ENCODE measurements around the gene SERINC5.

The SERINC5 gene

DNA sequence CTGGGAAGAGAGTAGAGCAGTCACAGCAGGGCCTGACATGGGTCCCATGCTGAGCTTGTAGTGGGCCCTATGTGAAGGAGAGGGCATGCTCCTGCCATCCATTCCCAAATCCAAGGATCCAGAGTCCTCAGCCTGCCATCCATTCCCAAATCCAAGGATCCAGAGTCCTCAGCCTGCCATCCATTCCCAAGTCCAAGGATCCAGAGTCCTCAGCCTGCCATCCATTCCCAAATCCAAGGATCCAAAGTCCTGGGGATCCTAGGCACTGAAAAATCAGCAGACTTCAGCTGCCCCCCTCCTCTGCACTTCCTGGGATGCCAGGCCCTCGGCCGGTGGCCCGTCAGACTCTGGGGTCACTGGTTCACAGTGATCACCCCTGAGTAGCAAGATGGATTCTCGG, 187.1 kb downstream of the SERINC5 start:
- Histone ChIP-seq H3K27ac (replicated peaks) (no peak overlapping the region), H3K27me3 (ENCODE audit: insufficient read depth, poor library complexity, severe bottlenecking) (no peaks in the 10 kb centered on the region), H3K4me3 (replicated peaks; ENCODE audit: insufficient read depth, low read length) (no peak overlapping the region)
- no peak for DNase-seq (ENCODE audit: low read depth in 1 of 2, low spot score in 1 of 2)
- no peak for TF ChIP-seq GABPA (IDR thresholded peaks at IDR 0.05; ENCODE audit: low read depth)
- TF ChIP-seq, protein P1, sequence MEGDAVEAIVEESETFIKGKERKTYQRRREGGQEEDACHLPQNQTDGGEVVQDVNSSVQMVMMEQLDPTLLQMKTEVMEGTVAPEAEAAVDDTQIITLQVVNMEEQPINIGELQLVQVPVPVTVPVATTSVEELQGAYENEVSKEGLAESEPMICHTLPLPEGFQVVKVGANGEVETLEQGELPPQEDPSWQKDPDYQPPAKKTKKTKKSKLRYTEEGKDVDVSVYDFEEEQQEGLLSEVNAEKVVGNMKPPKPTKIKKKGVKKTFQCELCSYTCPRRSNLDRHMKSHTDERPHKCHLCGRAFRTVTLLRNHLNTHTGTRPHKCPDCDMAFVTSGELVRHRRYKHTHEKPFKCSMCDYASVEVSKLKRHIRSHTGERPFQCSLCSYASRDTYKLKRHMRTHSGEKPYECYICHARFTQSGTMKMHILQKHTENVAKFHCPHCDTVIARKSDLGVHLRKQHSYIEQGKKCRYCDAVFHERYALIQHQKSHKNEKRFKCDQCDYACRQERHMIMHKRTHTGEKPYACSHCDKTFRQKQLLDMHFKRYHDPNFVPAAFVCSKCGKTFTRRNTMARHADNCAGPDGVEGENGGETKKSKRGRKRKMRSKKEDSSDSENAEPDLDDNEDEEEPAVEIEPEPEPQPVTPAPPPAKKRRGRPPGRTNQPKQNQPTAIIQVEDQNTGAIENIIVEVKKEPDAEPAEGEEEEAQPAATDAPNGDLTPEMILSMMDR (IDR thresholded peaks at IDR 0.05; ENCODE audit: insufficient read depth, low read length) = no peak
- TF ChIP-seq, protein P2, sequence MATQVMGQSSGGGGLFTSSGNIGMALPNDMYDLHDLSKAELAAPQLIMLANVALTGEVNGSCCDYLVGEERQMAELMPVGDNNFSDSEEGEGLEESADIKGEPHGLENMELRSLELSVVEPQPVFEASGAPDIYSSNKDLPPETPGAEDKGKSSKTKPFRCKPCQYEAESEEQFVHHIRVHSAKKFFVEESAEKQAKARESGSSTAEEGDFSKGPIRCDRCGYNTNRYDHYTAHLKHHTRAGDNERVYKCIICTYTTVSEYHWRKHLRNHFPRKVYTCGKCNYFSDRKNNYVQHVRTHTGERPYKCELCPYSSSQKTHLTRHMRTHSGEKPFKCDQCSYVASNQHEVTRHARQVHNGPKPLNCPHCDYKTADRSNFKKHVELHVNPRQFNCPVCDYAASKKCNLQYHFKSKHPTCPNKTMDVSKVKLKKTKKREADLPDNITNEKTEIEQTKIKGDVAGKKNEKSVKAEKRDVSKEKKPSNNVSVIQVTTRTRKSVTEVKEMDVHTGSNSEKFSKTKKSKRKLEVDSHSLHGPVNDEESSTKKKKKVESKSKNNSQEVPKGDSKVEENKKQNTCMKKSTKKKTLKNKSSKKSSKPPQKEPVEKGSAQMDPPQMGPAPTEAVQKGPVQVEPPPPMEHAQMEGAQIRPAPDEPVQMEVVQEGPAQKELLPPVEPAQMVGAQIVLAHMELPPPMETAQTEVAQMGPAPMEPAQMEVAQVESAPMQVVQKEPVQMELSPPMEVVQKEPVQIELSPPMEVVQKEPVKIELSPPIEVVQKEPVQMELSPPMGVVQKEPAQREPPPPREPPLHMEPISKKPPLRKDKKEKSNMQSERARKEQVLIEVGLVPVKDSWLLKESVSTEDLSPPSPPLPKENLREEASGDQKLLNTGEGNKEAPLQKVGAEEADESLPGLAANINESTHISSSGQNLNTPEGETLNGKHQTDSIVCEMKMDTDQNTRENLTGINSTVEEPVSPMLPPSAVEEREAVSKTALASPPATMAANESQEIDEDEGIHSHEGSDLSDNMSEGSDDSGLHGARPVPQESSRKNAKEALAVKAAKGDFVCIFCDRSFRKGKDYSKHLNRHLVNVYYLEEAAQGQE (IDR thresholded peaks at IDR 0.05; ENCODE audit: insufficient replicate concordance, low read depth) = no peak

DNA sequence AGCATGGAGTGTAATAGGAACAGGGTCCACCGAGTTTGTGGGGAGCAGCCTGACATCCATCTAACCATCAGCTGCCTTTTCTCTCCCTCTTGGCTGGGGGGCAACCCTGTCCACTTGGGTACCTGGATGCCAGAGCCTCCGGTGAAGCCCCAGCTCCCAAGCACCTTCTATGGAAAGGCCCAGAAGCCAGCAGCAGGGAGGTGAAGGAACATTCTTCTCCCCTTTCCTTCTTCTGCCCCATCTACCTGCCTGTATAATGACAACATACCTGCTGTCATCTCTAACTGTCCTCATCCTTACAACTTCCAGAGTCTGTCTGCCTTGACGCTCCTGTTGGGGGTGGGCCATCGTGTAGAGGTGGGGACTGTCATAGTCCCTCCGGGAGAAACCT, 187.6 kb downstream of the SERINC5 start:
- Histone ChIP-seq H3K4me3 (replicated peaks; ENCODE audit: insufficient read depth, low read length) (no peak overlapping the region), H3K27ac (replicated peaks) (peak overlapping the region; percentile 69), H3K27me3 (ENCODE audit: insufficient read depth, poor library complexity, severe bottlenecking) (no peaks in the 10 kb centered on the region)
- TF ChIP-seq SPI1 (IDR thresholded peaks at IDR 0.05; ENCODE audit: borderline replicate concordance, low read depth) (no peak), POLR2AphosphoS5 (IDR thresholded peaks at IDR 0.05; ENCODE audit: low read depth) (no peak), GABPA (IDR thresholded peaks at IDR 0.05; ENCODE audit: low read depth) (no peak)
- TF ChIP-seq, protein P1 (IDR thresholded peaks at IDR 0.05; ENCODE audit: insufficient read depth, low read length) = no peak
- TF ChIP-seq, protein P2 (IDR thresholded peaks at IDR 0.05; ENCODE audit: insufficient replicate concordance, low read depth) = no peak
- no peak for DNase-seq (ENCODE audit: low read depth in 1 of 2, low spot score in 1 of 2)

DNA sequence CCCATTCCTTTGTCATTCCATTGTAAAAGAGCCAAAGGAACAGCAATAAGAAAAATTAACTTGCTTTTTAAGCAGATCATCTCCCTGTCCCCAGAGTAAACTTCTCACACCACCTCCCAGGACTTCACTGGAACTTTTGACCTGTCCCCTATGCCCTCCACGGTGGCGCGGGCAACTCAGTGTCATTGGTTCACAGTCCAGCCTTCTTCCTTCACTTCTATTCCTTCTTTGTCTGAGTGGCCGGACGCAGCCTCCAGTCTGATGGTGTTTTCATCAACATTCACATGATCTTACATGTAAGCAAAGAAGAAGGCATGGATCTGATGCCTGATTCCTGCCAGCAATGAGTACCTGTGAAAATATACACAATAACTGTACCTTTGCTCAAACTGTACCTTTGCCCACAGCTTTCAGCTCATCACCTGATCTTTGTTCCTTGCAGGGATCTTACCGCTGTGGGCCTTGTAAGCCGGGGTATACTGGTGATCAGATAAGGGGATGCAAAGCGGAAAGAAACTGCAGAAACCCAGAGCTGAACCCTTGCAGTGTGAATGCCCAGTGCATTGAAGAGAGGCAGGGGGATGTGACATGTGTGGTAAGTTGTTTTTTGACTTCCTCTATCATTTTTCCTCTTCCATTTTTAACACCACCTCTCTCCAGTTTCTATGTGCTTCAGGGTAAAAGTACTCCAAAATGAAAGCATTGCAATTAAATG, 188.2 kb downstream of the SERINC5 start:
- H3K27ac ChIP-seq (replicated peaks) = peak overlapping the region; percentile 69
- TF ChIP-seq, protein P2 (IDR thresholded peaks at IDR 0.05; ENCODE audit: insufficient replicate concordance, low read depth) = no peak
- TF ChIP-seq SPI1 (IDR thresholded peaks at IDR 0.05; ENCODE audit: borderline replicate concordance, low read depth) = peak; percentile 36; the same call in 1 of the 2 replicates

More for the DNA sequence above, 188.2 kb downstream of the SERINC5 start:
- Histone ChIP-seq H3K4me3 (replicated peaks; ENCODE audit: insufficient read depth, low read length) (no peak overlapping the region), H3K27me3 (ENCODE audit: insufficient read depth, poor library complexity, severe bottlenecking) (no peaks in the 10 kb centered on the region)
- DNase-seq (ENCODE audit: low read depth in 1 of 2, low spot score in 1 of 2) = peak in 1 of 2 experiments; percentile 20
